ENCODE measurements around the gene TSSK6.

TSSK6 gene

GRCh38 chr19:19514881-19515641 is at the start of gene TSSK6:
Gene TSSK6 (minus strand): TSS chr19:19515548. CDS start chr19:19515427, 121 bp downstream.
- no peak for DNase-seq

- no peak for DNase-seq
These were observed 48.0 kb upstream of the TSSK6 start for GRCh38 chr19:19563348-19563848.

GRCh38 chr19:19562665-19563347 is 47.5 kb upstream of the TSSK6 start:
- DNase-seq, result no peak

GRCh38 chr19:19561946-19562664 is 46.8 kb upstream of the TSSK6 start:
- no peak for DNase-seq

- no peak for DNase-seq
These were observed 44.6 kb upstream of the TSSK6 start for GRCh38 chr19:19559931-19560330.

- no peak for DNase-seq
These were observed 43.3 kb upstream of the TSSK6 start for GRCh38 chr19:19558636-19559035.

GRCh38 chr19:19558055-19558454 is 42.7 kb upstream of the TSSK6 start:
- DNase-seq, result no peak

GRCh38 chr19:19554074-19555023 is 39.0 kb upstream of the TSSK6 start:
- DNase-seq, result peak in 1 of 2 experiments; percentile 27

GRCh38 chr19:19553670-19554069 is 38.3 kb upstream of the TSSK6 start:
- DNase-seq, result no peak

GRCh38 chr19:19552798-19553197 is 37.5 kb upstream of the TSSK6 start:
- peak in 1 of 2 experiments; percentile 21 for DNase-seq

GRCh38 chr19:19551853-19552192 is 36.5 kb upstream of the TSSK6 start:
- no peak for DNase-seq

GRCh38 chr19:19550972-19551852 is 35.9 kb upstream of the TSSK6 start:
- DNase-seq, result no peak

GRCh38 chr19:19550485-19550929 is 35.2 kb upstream of the TSSK6 start:
- no peak for DNase-seq

- no peak for DNase-seq
These were observed 34.6 kb upstream of the TSSK6 start for GRCh38 chr19:19549804-19550464.

- no peak for DNase-seq
These were observed 33.8 kb upstream of the TSSK6 start for GRCh38 chr19:19548915-19549759.

- DNase-seq, result no peak
These were observed 32.5 kb upstream of the TSSK6 start for GRCh38 chr19:19547674-19548336.

GRCh38 chr19:19546751-19547162 is 31.4 kb upstream of the TSSK6 start:
- DNase-seq, result no peak

- DNase-seq, result no peak
These were observed 30.4 kb upstream of the TSSK6 start for GRCh38 chr19:19545707-19546106.

- no peak for DNase-seq
These were observed 29.7 kb upstream of the TSSK6 start for GRCh38 chr19:19544954-19545591.
